SU-DHL-6 (cell line): Measurements from ENCODE around the gene GJD3.

Experiments used
- H2AFZ ChIP-seq: fragments of 200-600 bp; sonication (generic); 2 replicates; pipeline ENCODE4 v1.6.1; 2014; ENCODE audit warnings: low read depth, mild to moderate bottlenecking, moderate library complexity, mixed read lengths, antibody characterized with exemption, low read length; ENCODE audit not compliant: severe bottlenecking
- H3F3A ChIP-seq: fragments of 200-600 bp; shearing (Covaris generic); 2 replicates; pipeline ENCODE4 v1.6.0; 2016; ENCODE audit warnings: antibody characterized with exemption, mild to moderate bottlenecking; ENCODE audit not compliant: insufficient read depth
- H3K27ac ChIP-seq: fragments of 200-600 bp; sonication (generic); 2 replicates; pipeline ENCODE4 v1.5.1; 2016; ENCODE audit warnings: low read depth, mild to moderate bottlenecking, low read length, moderate library complexity, mixed read lengths
- H3K27me3 ChIP-seq: fragments of 200-600 bp; sonication (generic), shearing (Covaris generic); 2 replicates; pipeline ENCODE4 v1.6.0; 2014; ENCODE audit warnings: mild to moderate bottlenecking, low read length
- H3K36me3 ChIP-seq: fragments of 200-600 bp; sonication (generic); 2 replicates; pipeline ENCODE4 v1.6.1; 2014; ENCODE audit warnings: mild to moderate bottlenecking, low read length, mixed read lengths
- H3K4me2 ChIP-seq: fragments of 300-600, 200-600 bp; shearing (Covaris generic), sonication (generic); 2 replicates; pipeline ENCODE4 v1.6.0; 2014; ENCODE audit warnings: low read length, low read depth, mild to moderate bottlenecking; ENCODE audit not compliant: poor library complexity, severe bottlenecking
- H3K4me3 ChIP-seq: fragments of 200-600 bp; sonication (generic); 2 replicates; pipeline ENCODE4 v1.5.1; 2014; ENCODE audit warnings: antibody characterized with exemption, low read length, mild to moderate bottlenecking, mixed read lengths; ENCODE audit not compliant: insufficient read depth, poor library complexity, severe bottlenecking
- H3K79me2 ChIP-seq: fragments of 200-600 bp; sonication (generic); 2 replicates; pipeline ENCODE4 v1.6.1; 2014; ENCODE audit warnings: mild to moderate bottlenecking, low read length, moderate library complexity; ENCODE audit not compliant: insufficient read depth
- H3K9ac ChIP-seq: fragments of 200-600 bp; sonication (generic); 2 replicates; pipeline ENCODE4 v1.7.0; 2014; ENCODE audit warnings: mild to moderate bottlenecking, low read length
- H3K9me2 ChIP-seq: fragments of 200-600 bp; sonication (generic); replicated peaks from 2 replicates; pipeline ENCODE4 v1.6.1; 2014; ENCODE audit warnings: low read length; ENCODE audit not compliant: insufficient read depth
- H3K9me3 ChIP-seq: fragments of 200-600 bp; sonication (generic); 2 replicates; pipeline ENCODE4 v1.6.1; 2014; ENCODE audit warnings: low read length, mixed read lengths; ENCODE audit not compliant: insufficient read depth
- H4K20me1 ChIP-seq: fragments of 200-600 bp; sonication (generic); 2 replicates; pipeline ENCODE4 v1.6.1; 2014; ENCODE audit warnings: low read depth, mild to moderate bottlenecking, antibody characterized with exemption, low read length, moderate library complexity, mixed read lengths
- CTCF ChIP-seq: fragments of 200-600 bp; sonication (generic); IDR thresholded peaks from one replicate; pipeline ENCODE4 v1.5.1; 2017; ENCODE audit warnings: antibody characterized with exemption, mild to moderate bottlenecking, low read length, moderate library complexity; ENCODE audit not compliant: insufficient read depth, poor library complexity, severe bottlenecking
- EZH2phosphoT487 ChIP-seq: fragments of 200-600 bp; sonication (generic), shearing (Covaris generic); conservative IDR thresholded peaks from 2 replicates; pipeline ENCODE4 v1.6.1; 2018; ENCODE audit warnings: mild to moderate bottlenecking, antibody characterized with exemption, low read length, moderate library complexity, mixed read lengths

GJD3 gene

DNA sequence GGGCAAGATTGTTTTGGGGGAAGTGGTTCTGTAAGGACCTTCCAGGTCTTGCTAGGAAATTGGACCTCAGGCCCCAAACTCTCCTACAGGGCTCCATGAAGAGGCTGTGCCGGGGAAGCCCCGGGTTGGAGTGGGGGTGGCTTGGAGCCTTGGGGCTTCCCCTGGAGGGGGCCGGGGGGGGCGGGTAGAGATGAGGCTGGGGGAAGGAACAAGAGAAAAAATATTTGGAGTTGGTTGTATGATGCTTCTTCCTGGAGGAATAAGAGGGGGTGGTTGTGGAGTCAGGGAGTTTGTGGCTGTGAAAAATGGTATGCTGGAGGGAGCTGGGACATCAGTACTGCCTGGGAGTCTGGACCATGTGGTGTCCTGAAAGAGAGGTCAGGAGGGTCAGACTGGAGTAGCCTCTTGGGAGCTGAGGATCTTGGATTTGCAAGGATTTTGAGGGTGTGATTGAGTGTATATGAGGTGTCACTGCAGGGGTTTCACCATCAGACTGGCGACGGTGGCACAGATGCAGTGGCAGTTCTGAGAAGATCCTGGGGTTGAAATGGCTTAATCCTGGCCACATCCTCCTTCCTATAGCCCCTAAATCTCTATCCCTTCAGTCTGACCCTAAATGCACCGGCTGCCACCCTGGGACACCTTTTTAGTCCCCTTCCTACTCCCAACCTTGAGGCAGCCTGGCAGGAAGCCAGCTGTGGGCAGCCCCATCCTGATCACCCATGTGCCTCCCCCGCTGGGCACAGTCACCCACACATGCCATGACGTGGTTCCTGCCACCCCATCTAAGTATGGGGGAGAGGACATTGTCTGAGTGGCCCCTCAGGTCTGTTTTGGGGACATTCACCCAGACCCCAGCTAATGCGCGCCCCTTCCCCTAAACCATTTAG is 44.6 kb downstream of the GJD3 start:
- peak overlapping the region; percentile 73 for H3K4me3 ChIP-seq
- H3K9ac ChIP-seq = peak overlapping the region; percentile 74
- peak overlapping the region; percentile 81 for H3K4me2 ChIP-seq
- H3K9me3 ChIP-seq = no peaks in the 10 kb centered on the region
- no peaks in the 10 kb centered on the region for H3K36me3 ChIP-seq
- H3K27ac ChIP-seq = peak overlapping the region; percentile 87
- H4K20me1 ChIP-seq = no peaks in the 10 kb centered on the region
- H3K79me2 ChIP-seq = peaks cover 34% of the 10 kb centered on the region; the same call in 1 of the 2 replicates
- peaks cover 20% of the 10 kb centered on the region for H3F3A ChIP-seq
- H2AFZ ChIP-seq = no peak overlapping the region
- H3K9me2 ChIP-seq = no peaks in the 10 kb centered on the region
- TF ChIP-seq EZH2phosphoT487 = no peak
- no peak for TF ChIP-seq CTCF
- no peaks in the 10 kb centered on the region for H3K27me3 ChIP-seq

DNA sequence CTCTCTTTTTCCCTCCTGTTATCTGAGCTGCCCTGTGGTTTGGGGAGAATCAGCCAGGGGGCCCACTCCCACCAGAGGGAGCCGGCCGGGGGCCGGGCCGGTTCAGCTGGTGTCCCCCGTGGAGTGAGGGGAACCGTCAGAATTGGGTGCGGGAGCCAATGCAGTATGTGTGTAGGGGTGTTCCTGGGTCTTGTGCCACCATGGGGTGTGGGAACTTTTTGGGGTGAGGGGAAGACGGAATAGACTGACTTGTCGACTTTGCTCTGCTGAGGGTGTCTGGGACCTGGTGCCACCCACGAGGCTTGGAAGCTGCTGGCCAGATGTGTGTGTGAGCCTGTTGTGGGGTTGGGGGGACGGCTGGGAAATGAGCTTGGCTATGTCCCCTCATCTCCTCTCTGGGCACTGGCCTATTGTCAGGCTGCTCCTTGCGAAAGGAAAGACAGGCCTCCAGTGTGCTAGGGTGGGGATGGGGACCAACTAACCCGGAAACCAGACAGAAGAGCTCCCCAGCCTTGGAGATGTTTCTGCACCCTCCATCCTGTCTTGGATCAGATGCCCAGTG is 45.6 kb downstream of the GJD3 start:
- H3K27me3 ChIP-seq = no peaks in the 10 kb centered on the region

More for the DNA sequence above, 45.6 kb downstream of the GJD3 start:
- peak overlapping the region; percentile 74 for H3K9ac ChIP-seq
- TF ChIP-seq CTCF (no peak), EZH2phosphoT487 (no peak)
- peaks cover 34% of the 10 kb centered on the region; the same call in 1 of the 2 replicates for H3K79me2 ChIP-seq
- no peak overlapping the region for H2AFZ ChIP-seq
- H3K27ac ChIP-seq = peak overlapping the region; percentile 46
- H3K9me3 ChIP-seq = no peaks in the 10 kb centered on the region
- H3K4me2 ChIP-seq = peak overlapping the region; percentile 81
- no peaks in the 10 kb centered on the region for H3K9me2 ChIP-seq
- H3K36me3 ChIP-seq = no peaks in the 10 kb centered on the region
- peak overlapping the region; percentile 73 for H3K4me3 ChIP-seq
- no peaks in the 10 kb centered on the region for H4K20me1 ChIP-seq
- peaks cover 13% of the 10 kb centered on the region for H3F3A ChIP-seq
